Measurements from ENCODE around the gene LYPD3.

DNA sequence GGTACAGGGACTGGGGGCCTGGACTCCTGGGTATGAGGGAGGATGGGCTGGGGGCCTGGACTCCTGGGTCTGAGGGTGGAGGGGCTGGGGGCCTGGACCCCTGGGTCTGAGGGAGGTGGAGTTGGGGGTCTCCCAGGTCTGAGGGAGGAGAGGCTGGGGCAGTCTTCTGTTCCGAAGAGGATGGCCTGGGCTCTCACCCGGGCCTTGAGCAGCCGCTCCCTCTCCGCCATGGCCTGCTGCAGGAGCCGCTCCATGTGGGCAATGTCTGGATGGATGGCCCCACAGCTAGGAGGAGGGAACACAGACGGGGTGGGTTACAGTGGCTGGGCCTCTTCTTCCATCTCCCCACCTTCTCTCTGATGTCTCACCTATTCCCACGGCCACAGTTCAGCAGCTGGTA lies 21.0 kb upstream of the LYPD3 start:
- TF ChIP-seq TAF1 (IDR thresholded peaks at IDR 0.05; ENCODE audit: borderline replicate concordance, insufficient read depth, low read length) (no peak), POLR2AphosphoS5 (IDR thresholded peaks at IDR 0.05; ENCODE audit: low read depth, low read length) (no peak), FOXP2 (optimal IDR thresholded peaks at IDR 0.05; ENCODE audit: borderline replicate concordance, extremely low read depth, extremely low read length, insufficient read depth) (no peak)
- TF ChIP-seq, protein P1, sequence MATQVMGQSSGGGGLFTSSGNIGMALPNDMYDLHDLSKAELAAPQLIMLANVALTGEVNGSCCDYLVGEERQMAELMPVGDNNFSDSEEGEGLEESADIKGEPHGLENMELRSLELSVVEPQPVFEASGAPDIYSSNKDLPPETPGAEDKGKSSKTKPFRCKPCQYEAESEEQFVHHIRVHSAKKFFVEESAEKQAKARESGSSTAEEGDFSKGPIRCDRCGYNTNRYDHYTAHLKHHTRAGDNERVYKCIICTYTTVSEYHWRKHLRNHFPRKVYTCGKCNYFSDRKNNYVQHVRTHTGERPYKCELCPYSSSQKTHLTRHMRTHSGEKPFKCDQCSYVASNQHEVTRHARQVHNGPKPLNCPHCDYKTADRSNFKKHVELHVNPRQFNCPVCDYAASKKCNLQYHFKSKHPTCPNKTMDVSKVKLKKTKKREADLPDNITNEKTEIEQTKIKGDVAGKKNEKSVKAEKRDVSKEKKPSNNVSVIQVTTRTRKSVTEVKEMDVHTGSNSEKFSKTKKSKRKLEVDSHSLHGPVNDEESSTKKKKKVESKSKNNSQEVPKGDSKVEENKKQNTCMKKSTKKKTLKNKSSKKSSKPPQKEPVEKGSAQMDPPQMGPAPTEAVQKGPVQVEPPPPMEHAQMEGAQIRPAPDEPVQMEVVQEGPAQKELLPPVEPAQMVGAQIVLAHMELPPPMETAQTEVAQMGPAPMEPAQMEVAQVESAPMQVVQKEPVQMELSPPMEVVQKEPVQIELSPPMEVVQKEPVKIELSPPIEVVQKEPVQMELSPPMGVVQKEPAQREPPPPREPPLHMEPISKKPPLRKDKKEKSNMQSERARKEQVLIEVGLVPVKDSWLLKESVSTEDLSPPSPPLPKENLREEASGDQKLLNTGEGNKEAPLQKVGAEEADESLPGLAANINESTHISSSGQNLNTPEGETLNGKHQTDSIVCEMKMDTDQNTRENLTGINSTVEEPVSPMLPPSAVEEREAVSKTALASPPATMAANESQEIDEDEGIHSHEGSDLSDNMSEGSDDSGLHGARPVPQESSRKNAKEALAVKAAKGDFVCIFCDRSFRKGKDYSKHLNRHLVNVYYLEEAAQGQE (IDR thresholded peaks at IDR 0.05; ENCODE audit: insufficient read depth in 1 of 2, low read depth in 2 of 2, low read length in 2 of 2) = no peak

Measured in PFSK-1 (cell line).